Natural killer cell treated with Interleukin-12 subunit alpha and Interleukin-12 subunit beta and Interleukin-15 and Interleukin-18, amount 100 ng/mL, for 72 hours (primary cell): ENCODE results near the gene IFNE. TPM values are rescaled to one million over a fixed set of nuclear protein-coding genes. Genes with fewer than 3 reads are reported as not detected.

Experiments
- ATAC-seq, 2 donors: fragments of 150-1000 bp; cut with Tn5 transposase in 1 of 2; sonication (Bioruptor Pico), chemical (Tn5 transposase) in 1 of 2; 2 replicates each; pipeline ENCODE4 v1.10.0; 2021
- DNase-seq: peaks from one replicate; pipeline ENCODE4 v3.0.0; 2022; ENCODE audit warnings: low spot score
- H3K27ac Mint-ChIP-seq, 2 donors: 1 replicate in 1 of 2; 2 replicates in 1 of 2; pipeline ENCODE4 v1.8.0; 2022; ENCODE audit warnings: mixed read lengths in 2 of 2, mild to moderate bottlenecking in 1 of 2, moderate library complexity in 1 of 2
- H3K27me3 Mint-ChIP-seq, 2 donors: 1 replicate in 1 of 2; 2 replicates in 1 of 2; pipeline ENCODE4 v1.8.0; 2022; ENCODE audit warnings: mixed read lengths in 2 of 2
- H3K36me3 Mint-ChIP-seq: one replicate; pipeline ENCODE4 v1.8.0; 2022; ENCODE audit warnings: mixed read lengths
- H3K4me1 Mint-ChIP-seq, 2 donors: 1 replicate in 1 of 2; 2 replicates in 1 of 2; pipeline ENCODE4 v1.8.0; 2022; ENCODE audit warnings: low read depth in 2 of 2, mixed read lengths in 2 of 2, mild to moderate bottlenecking in 1 of 2
- H3K4me3 Mint-ChIP-seq: one replicate; pipeline ENCODE4 v1.8.0; 2022; ENCODE audit warnings: mixed read lengths
- H3K9me3 Mint-ChIP-seq: 2 replicates; pipeline ENCODE4 v1.8.0; 2022; ENCODE audit warnings: mixed read lengths
- total RNA-seq, 2 donors: library from RNA; stranded (reverse); gene quantifications; one replicate each; pipeline ENCODE4 v1.2.3, GENCODE V29; 2022

Gene IFNE
- total RNA-seq, 2 donors from 2014 or later: not detected

DNA sequence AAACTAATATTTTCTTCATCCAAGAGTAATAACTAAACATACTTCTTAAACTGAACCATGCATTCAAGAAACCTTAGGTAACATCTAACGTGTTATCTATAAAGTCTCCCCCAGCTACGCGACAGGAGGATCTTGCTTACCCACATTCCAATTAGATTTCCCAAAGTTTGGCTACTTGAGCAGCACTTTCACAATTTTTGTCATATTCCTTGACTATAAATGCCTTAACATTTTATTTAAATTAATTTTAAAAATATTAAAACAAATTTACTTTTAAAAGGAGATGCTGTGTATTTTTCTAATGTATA, 25.3 kb upstream of the IFNE start:
- no peaks in the 10 kb centered on the region for H3K36me3 Mint-ChIP-seq
- H3K4me1 Mint-ChIP-seq: peaks cover 3 to 10% of the 10 kb centered on the region in 2 donors
- ATAC-seq (no peak), DNase-seq (no peak)
- H3K27ac Mint-ChIP-seq: no peak overlapping the region
- H3K27me3 Mint-ChIP-seq: peaks cover 12 to 27% of the 10 kb centered on the region in 2 donors
- H3K4me3 Mint-ChIP-seq: no peak overlapping the region
- no peaks in the 10 kb centered on the region for H3K9me3 Mint-ChIP-seq

- Mint-ChIP-seq H3K36me3 (no peaks in the 10 kb centered on the region), H3K9me3 (no peaks in the 10 kb centered on the region), H3K4me1 (peaks cover 3 to 10% of the 10 kb centered on the region in 2 donors), H3K4me3 (no peak overlapping the region), H3K27me3 (peaks cover 12 to 26% of the 10 kb centered on the region in 2 donors), H3K27ac (no peak overlapping the region)
- no peak for DNase-seq
- no peak for ATAC-seq
These were observed 24.7 kb upstream of the IFNE start for GRCh38 chr9:21506626-21507482.

DNA sequence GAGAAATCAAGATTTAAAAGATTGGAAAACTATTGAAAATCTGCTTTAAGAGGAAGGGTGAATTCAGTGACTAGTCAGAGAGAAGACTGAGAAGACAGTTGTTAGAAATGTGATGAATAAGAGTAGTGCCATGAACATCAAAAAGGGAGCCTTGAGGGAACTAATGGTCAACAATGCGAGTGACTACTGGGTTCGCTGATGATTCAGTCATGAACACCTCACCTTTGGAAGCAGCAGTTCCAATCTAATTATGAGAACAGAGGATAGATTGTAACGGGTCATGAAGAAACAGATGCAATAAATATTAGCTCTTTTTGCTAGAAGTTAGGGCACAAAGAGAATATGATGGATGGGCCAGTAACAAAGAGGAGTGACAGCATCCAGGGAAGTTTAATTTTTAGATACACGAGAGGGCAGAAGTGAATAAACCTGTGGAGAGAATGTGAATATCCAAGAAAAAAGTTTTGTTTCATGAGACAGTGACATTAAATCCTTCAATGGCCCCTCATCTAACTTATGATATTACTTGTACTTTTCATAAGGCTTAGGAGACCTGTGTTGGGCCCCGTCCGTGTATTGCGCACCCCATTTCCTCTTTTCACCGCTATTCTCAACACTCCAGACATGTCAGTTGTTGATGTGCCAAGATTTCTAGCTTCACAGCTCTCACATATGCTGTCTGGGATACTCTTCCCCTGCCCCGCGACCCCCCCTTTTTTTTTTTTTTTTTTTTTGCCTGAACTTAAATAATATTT, 23.5 kb upstream of the IFNE start:
- Mint-ChIP-seq H3K9me3 (no peaks in the 10 kb centered on the region), H3K36me3 (no peaks in the 10 kb centered on the region), H3K4me1 (peaks cover 3 to 10% of the 10 kb centered on the region in 2 donors), H3K27me3 (peaks cover 9 to 21% of the 10 kb centered on the region in 2 donors), H3K4me3 (peak overlapping the region; percentile 11), H3K27ac (no peak overlapping the region)
- DNase-seq (no peak), ATAC-seq (no peak)

DNA sequence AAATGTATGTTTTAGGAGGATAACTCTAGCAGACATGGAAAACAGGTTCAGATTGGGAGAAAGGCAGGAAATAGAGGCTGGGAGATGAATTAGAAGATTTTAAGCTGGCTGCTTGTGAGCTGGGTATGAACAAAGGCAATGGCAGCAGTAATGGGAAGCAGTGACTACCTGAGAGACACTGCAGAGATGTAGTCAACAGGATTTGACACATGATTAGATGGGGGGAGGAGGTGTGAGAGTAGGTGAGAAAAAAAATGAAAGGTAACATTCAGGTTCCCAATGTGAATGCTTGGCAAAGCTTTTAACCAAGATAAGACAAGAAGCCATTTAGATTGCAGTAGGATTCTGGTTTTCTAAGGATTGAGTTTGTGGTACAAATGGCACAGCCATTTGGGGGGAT, 22.8 kb upstream of the IFNE start:
- Mint-ChIP-seq H3K9me3 (no peaks in the 10 kb centered on the region), H3K4me3 (no peak overlapping the region), H3K36me3 (no peaks in the 10 kb centered on the region), H3K27ac (no peak overlapping the region), H3K4me1 (peaks cover 3 to 10% of the 10 kb centered on the region in 2 donors), H3K27me3 (peaks cover 9 to 21% of the 10 kb centered on the region in 2 donors)
- no peak for ATAC-seq
- DNase-seq: no peak

DNA sequence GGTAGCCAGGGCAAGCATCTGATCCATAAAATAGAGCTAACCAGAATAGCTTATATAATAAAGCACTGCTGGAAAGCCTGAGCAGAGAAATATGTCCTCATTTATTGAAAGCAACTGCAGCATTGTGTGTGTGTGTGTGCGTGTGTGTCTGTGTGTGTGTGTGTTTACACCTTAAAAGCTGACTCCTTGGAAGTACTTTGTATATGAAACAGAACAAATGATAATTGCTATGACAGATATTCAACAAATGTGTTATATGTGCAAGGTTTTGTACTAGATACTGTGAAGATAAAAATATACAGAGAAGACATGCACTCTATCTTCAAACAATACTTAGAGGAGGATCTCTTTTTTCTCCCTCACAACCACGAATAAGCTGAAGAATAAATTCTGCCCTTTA, 22.0 kb upstream of the IFNE start:
- Mint-ChIP-seq H3K27ac (no peak overlapping the region), H3K4me3 (no peak overlapping the region), H3K9me3 (no peaks in the 10 kb centered on the region), H3K4me1 (peaks cover 3 to 10% of the 10 kb centered on the region in 2 donors), H3K27me3 (peaks cover 9 to 21% of the 10 kb centered on the region in 2 donors), H3K36me3 (no peaks in the 10 kb centered on the region)
- no peak for DNase-seq
- ATAC-seq: no peak

GRCh38 chr9:21502586-21502985, 20.5 kb upstream of the IFNE start:
- no peak overlapping the region for H3K27ac Mint-ChIP-seq
- H3K9me3 Mint-ChIP-seq: no peaks in the 10 kb centered on the region
- H3K4me1 Mint-ChIP-seq: peaks cover 3 to 10% of the 10 kb centered on the region in 2 donors
- H3K27me3 Mint-ChIP-seq: peaks cover 5 to 14% of the 10 kb centered on the region in 2 donors
- ATAC-seq (no peak), DNase-seq (no peak)
- H3K4me3 Mint-ChIP-seq: no peak overlapping the region
- no peaks in the 10 kb centered on the region for H3K36me3 Mint-ChIP-seq

- no peaks in the 10 kb centered on the region for H3K4me1 Mint-ChIP-seq
- no peak overlapping the region for H3K4me3 Mint-ChIP-seq
- no peaks in the 10 kb centered on the region for H3K9me3 Mint-ChIP-seq
- H3K36me3 Mint-ChIP-seq: no peaks in the 10 kb centered on the region
- DNase-seq (no peak), ATAC-seq (no peak)
- H3K27me3 Mint-ChIP-seq: peaks cover 0 to 11% of the 10 kb centered on the region in 2 donors
- H3K27ac Mint-ChIP-seq: no peak overlapping the region
These were observed 17.8 kb upstream of the IFNE start for GRCh38 chr9:21499912-21500311.

- Mint-ChIP-seq H3K4me3 (no peak overlapping the region), H3K27me3 (peaks cover 32 to 37% of the 10 kb centered on the region in 2 donors), H3K36me3 (no peaks in the 10 kb centered on the region), H3K4me1 (no peaks in the 10 kb centered on the region), H3K9me3 (no peaks in the 10 kb centered on the region), H3K27ac (no peak overlapping the region)
- ATAC-seq (no peak), DNase-seq (no peak)
These were observed 9.6 kb upstream of the IFNE start for GRCh38 chr9:21491756-21492155.

DNA sequence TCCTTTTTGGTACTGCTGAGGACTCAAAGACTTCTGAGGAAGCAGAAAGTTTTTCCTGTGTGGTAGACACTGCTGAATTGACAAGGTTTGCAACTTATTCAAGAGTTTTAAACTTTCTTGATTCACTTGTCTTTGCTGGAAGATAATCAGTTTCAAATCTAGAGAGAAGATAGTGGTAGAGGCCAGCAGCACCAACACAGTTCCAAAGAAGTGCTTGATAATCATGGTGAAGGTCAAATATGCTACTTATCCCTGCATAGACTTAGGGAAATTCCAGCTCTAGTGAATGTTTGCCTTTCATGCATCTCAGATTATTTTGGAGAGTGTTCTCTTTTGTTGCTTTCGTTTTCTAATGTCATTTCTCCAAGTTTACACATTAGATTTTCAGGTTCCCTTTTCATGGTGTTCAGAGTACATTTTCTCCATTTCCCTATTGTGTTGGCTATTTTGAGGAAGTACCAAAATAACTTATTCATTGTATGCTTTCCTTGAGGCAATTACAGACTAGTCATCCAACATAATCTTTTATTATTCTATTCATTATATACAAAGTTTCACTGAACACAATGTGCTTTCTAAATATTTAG, 550 bp downstream of the IFNE start:
- ATAC-seq (no peak), DNase-seq (no peak)
- Mint-ChIP-seq H3K4me3 (no peak overlapping the region), H3K27me3 (peaks cover 16 to 46% of the 10 kb centered on the region in 2 donors), H3K36me3 (peaks cover 6% of the 10 kb centered on the region), H3K27ac (no peak overlapping the region), H3K9me3 (no peaks in the 10 kb centered on the region), H3K4me1 (no peaks in the 10 kb centered on the region)

- Mint-ChIP-seq H3K4me1 (no peaks in the 10 kb centered on the region), H3K27ac (no peak overlapping the region), H3K36me3 (no peaks in the 10 kb centered on the region), H3K4me3 (no peak overlapping the region), H3K9me3 (no peaks in the 10 kb centered on the region), H3K27me3 (peaks cover 18 to 39% of the 10 kb centered on the region in 2 donors)
- ATAC-seq: no peak
- DNase-seq: no peak
These were observed 2.9 kb downstream of the IFNE start for GRCh38 chr9:21479152-21479702.

- no peaks in the 10 kb centered on the region for H3K9me3 Mint-ChIP-seq
- ATAC-seq (peak in 1 of 2 donors; percentile 51), DNase-seq (no peak)
- H3K36me3 Mint-ChIP-seq: no peaks in the 10 kb centered on the region
- no peaks in the 10 kb centered on the region for H3K4me1 Mint-ChIP-seq
- no peak overlapping the region for H3K27ac Mint-ChIP-seq
- peaks cover 14 to 25% of the 10 kb centered on the region in 2 donors for H3K27me3 Mint-ChIP-seq
- no peak overlapping the region for H3K4me3 Mint-ChIP-seq
These were observed 4.6 kb downstream of the IFNE start for GRCh38 chr9:21477466-21477865.

- no peaks in the 10 kb centered on the region for H3K36me3 Mint-ChIP-seq
- H3K27me3 Mint-ChIP-seq: peaks cover 14 to 16% of the 10 kb centered on the region in 2 donors
- no peak overlapping the region for H3K27ac Mint-ChIP-seq
- no peak for ATAC-seq
- no peak for DNase-seq
- no peaks in the 10 kb centered on the region for H3K9me3 Mint-ChIP-seq
- no peak overlapping the region for H3K4me3 Mint-ChIP-seq
- H3K4me1 Mint-ChIP-seq: no peaks in the 10 kb centered on the region
These were observed 8.9 kb downstream of the IFNE start for GRCh38 chr9:21473236-21473635.

DNA sequence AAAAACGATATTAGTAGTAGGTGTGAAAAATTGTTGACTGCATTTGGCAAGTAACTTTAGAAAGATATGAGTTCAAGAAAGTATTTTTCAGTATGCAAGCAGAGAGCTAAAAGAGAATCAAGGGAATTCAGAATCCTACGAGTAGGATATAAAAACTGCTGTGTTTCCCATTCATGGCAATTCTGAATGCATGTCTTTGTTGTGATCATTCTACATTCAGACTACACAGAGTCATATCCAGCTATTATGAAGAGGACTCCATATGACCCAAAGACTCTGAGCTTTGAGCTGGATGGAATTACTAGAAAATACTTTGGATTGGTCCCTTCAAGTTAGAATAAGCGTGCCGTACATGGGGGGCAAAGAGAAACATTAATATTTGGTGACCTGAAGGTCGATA, 12.0 kb downstream of the IFNE start:
- no peak for ATAC-seq
- Mint-ChIP-seq H3K27ac (no peak overlapping the region), H3K9me3 (no peaks in the 10 kb centered on the region), H3K4me1 (no peaks in the 10 kb centered on the region), H3K36me3 (no peaks in the 10 kb centered on the region), H3K27me3 (peaks cover 12 to 20% of the 10 kb centered on the region in 2 donors), H3K4me3 (no peak overlapping the region)
- DNase-seq: no peak
